ENCODE data around the gene OR5F1. TPM values are rescaled to one million over a fixed set of nuclear protein-coding genes. Genes with fewer than 3 reads are reported as not detected.

OR5F1 gene
- not detected in 2 replicates for polyA plus RNA-seq

DNA sequence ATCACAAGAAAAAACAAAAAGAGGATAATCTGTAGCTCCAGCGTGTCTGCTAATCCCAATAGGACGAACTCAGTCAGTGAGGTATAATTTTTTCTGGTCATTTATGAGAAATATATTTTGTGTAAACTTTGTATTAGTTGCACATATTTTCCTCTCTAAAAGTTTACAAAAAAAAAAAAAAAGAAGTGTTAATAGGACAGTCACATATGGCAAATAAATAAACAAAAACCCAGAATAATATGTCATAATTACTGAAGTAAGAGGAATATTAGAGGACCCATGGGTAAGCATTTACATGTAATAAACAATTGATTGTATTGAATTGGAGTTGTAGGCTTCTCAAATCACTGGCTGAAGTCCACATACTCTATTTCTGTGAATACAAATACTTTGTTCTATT is at the start of gene OR5F1:
Gene OR5F1, minus strand, starts transcription at position 101 of the 400 bp plus-strand sequence. Its CDS starts 0 bp downstream, at position 101.

DNA sequence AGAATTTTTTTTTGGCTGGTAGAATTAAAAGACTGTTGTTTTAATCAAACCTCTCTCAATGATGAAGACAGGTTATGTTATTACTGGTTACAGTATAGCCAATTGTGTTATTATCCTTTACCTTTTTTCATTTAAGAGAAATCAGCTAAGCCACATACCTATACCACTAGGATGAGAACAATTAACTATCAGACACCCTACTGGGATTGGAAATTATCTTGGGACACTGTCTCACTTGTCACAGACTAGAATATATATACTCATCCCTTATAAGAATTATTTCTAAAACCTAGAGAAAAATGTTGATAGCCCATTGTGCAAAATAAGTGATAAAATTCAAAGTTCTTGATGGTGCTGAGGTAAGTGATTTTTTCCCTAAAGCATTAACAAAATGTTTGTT is 32.9 kb upstream of the OR5F1 start, which contains the start of gene OR5AS1:
Gene OR5AS1, plus strand, starts transcription at position 301 of the 400 bp plus-strand sequence. CDS start 2,765 bp downstream, outside the sequence.

DNA sequence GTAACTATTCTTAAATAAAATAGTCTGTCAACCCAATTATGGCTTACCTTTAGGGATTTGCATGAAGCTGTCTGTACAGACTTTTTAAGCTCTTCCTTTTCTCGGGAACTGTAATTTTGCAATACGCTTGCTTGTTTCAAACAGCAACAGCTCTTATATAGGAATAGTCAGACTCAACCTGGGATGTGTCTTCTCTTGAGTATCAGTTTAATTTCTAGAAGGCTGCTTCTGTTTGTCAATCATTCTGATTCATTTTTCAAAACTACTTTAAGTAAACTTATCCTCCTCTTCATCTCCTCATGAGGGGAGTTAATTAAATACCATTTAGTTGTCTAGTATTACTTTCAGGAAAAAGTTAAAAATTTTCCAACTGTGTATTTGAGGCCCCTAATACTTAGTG is 24.6 kb downstream of the OR5F1 start, which contains the start of gene OR10AG1:
Gene OR10AG1, minus strand, starts transcription at position 101 of the 400 bp plus-strand sequence. Its CDS starts 38 bp downstream, at position 63.

Other genes starting within 250 kb of the OR5F1 start
- not detected in 2 replicates for gene OR5D13, start 221.2 kb downstream of the OR5F1 start, polyA plus RNA-seq
- gene OR5D14, start 199.1 kb downstream of the OR5F1 start, polyA plus RNA-seq, result not detected in 2 replicates
- not detected in 2 replicates for gene OR5L1, start 183.3 kb downstream of the OR5F1 start, polyA plus RNA-seq
- gene OR5D18, start 175.0 kb downstream of the OR5F1 start, polyA plus RNA-seq, result not detected in 2 replicates
- not detected in 2 replicates for gene OR5L2, start 167.4 kb downstream of the OR5F1 start, polyA plus RNA-seq
- not detected in 2 replicates for gene OR5D16, start 155.9 kb downstream of the OR5F1 start, polyA plus RNA-seq
- not detected in 2 replicates for gene TRIM51, start 111.3 kb downstream of the OR5F1 start, polyA plus RNA-seq
- gene OR5W2, start 80.0 kb downstream of the OR5F1 start, polyA plus RNA-seq, result not detected in 2 replicates
- gene OR5I1, start 58.2 kb downstream of the OR5F1 start, polyA plus RNA-seq, result not detected in 2 replicates
- not detected in 2 replicates for gene OR10AG1, start 24.7 kb downstream of the OR5F1 start, polyA plus RNA-seq
- gene OR5AS1, start 33.0 kb upstream of the OR5F1 start, polyA plus RNA-seq, result not detected in 2 replicates
- gene OR8I2, start 98.7 kb upstream of the OR5F1 start, polyA plus RNA-seq, result not detected in 2 replicates
- not detected in 2 replicates for gene OR8H2, start 109.1 kb upstream of the OR5F1 start, polyA plus RNA-seq
- gene OR8H3, start 127.7 kb upstream of the OR5F1 start, polyA plus RNA-seq, result not detected in 2 replicates
- gene OR8J3, start 145.6 kb upstream of the OR5F1 start, polyA plus RNA-seq, result not detected in 2 replicates
- gene OR8K5, start 165.7 kb upstream of the OR5F1 start, polyA plus RNA-seq, result not detected in 2 replicates
- not detected in 2 replicates for gene OR5J2, start 182.0 kb upstream of the OR5F1 start, polyA plus RNA-seq
- not detected in 2 replicates for gene OR5T2, start 239.6 kb upstream of the OR5F1 start, polyA plus RNA-seq

Measured in Purkinje cell (primary cell).